CD4-positive, alpha-beta T cell (primary cell): ENCODE data around the gene SCAF1. TPM values are rescaled to one million over a fixed set of nuclear protein-coding genes. Genes with fewer than 3 reads are reported as not detected.

Experiments
- ATAC-seq: fragments of 200-7000 bp; cut with Tn5 transposase; one replicate; pipeline ENCODE4 v1.10.0; 2022; ENCODE audit warnings: mild to moderate bottlenecking; ENCODE audit not compliant: poor library complexity
- CTCF ChIA-PET: fragments of 350-600 bp; sonication (Branson Sonifier 250); formaldehyde crosslinking; loops from one replicate; lab custom pipeline; 2021; ENCODE audit warnings: antibody characterized with exemption, inconsistent platforms; lab: Charles Lee
- POLR2A ChIA-PET: fragments of 350-600 bp; sonication (Branson Sonifier 250); formaldehyde crosslinking; loops from one replicate; lab custom pipeline; 2021; ENCODE audit warnings: antibody characterized with exemption, inconsistent platforms; lab: Charles Lee
- DNase-seq, 14 experiments: peaks; one replicate each; pipeline ENCODE4 v3.0.0-alpha.2; 2013 to 2020; ENCODE audit warnings: mixed read lengths in 2 of 14
- H3K27ac ChIP-seq, 2 donors: one replicate each; pipeline versions ENCODE4 v1.5.1 to v1.7.0; 2013; ENCODE audit warnings: low read length in 2 of 2, low read depth in 1 of 2, mild to moderate bottlenecking in 1 of 2
- H3K27me3 ChIP-seq, 2 experiments: 1 replicate in 1 of 2; 2 replicates in 1 of 2; pipeline versions ENCODE4 v1.6.1 to v1.7.0; 2013; ENCODE audit warnings: low read length in 2 of 2, control low read depth in 1 of 2, mild to moderate bottlenecking in 1 of 2, moderate library complexity in 1 of 2; ENCODE audit not compliant: insufficient read depth in 2 of 2, control insufficient read depth in 1 of 2
- H3K36me3 ChIP-seq: one replicate; pipeline ENCODE4 v1.6.1; 2013; ENCODE audit warnings: low read length, control low read depth; ENCODE audit not compliant: insufficient read depth
- H3K4me1 ChIP-seq: one replicate; pipeline ENCODE4 v1.6.1; 2013; ENCODE audit warnings: low read length, control low read depth; ENCODE audit not compliant: insufficient read depth
- H3K4me3 ChIP-seq: one replicate; pipeline ENCODE4 v1.5.1; 2013; ENCODE audit warnings: mild to moderate bottlenecking, low read length, moderate library complexity
- H3K9me3 ChIP-seq, 2 experiments: 1 replicate in 1 of 2; 2 replicates in 1 of 2; pipeline versions ENCODE4 v1.6.1 to v1.7.0; 2013; ENCODE audit warnings: low read length in 2 of 2, mild to moderate bottlenecking in 2 of 2, control low read depth in 1 of 2, moderate library complexity in 1 of 2; ENCODE audit not compliant: control insufficient read depth in 1 of 2, insufficient read depth in 1 of 2
- H3K27ac Mint-ChIP-seq: one replicate; pipeline ENCODE4 v1.8.0; 2020; ENCODE audit warnings: mixed read lengths
- H3K27me3 Mint-ChIP-seq: one replicate; pipeline ENCODE4 v1.8.0; 2021; ENCODE audit warnings: mixed read lengths
- H3K36me3 Mint-ChIP-seq: one replicate; pipeline ENCODE4 v1.8.0; 2021; ENCODE audit warnings: low read depth, mixed read lengths
- H3K4me1 Mint-ChIP-seq: one replicate; pipeline ENCODE4 v1.8.0; 2021; ENCODE audit warnings: low read depth, mixed read lengths
- H3K4me3 Mint-ChIP-seq: one replicate; pipeline ENCODE4 v1.8.0; 2020; ENCODE audit warnings: mild to moderate bottlenecking, mixed read lengths
- H3K9me3 Mint-ChIP-seq: one replicate; pipeline ENCODE4 v1.8.0; 2020; ENCODE audit warnings: mixed read lengths
- intact Hi-C, 2 experiments: fragments of 100-400 bp; cut with DNase I in 1 of 2; cut with micrococcal nuclease in 1 of 2; formaldehyde crosslinking; loops; one replicate each; pipeline versions ENCODE4 v1.15.1 to v1.9.0; 2023 to 2025; cut with DNase I, micrococcal nuclease
- total RNA-seq, 174 experiments: library from RNA in 2 of 174; stranded (reverse) in 2 of 174; gene quantifications; one replicate each; pipeline ENCODE4 v1.2.3 and lab custom pipeline; 2021 to 2026
- TF ChIP-seq, protein P1 (sequence below): fragments of 200-600 bp; IDR thresholded peaks from one replicate; pipeline ENCODE4 v1.8.0; 2022; ENCODE audit warnings: antibody characterized with exemption, mild to moderate bottlenecking

Gene SCAF1
- total RNA-seq, 2 experiments from 2014 or later = 30.6 to 34.8 TPM

DNA sequence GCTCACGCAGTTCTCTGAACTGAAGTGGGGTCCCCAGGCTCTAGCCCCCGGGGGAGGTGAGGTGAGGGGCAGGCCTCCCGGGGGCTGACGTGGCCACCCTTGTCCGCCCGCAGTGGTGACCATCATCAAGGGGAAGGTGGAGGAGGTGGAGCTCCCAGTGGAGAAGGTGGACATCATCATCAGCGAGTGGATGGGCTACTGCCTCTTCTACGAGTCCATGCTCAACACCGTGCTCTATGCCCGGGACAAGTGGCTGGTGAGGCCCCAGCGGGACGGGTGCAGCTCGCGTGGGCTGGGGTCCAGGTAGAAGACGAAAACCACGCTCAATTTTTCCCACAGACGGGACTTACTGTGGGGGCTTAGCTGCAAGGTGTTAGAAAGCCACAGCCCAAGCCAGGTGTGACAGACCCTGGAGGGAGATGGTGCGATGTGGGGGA lies 41.8 kb downstream of the SCAF1 start:
- Histone ChIP-seq H3K27ac (no peak overlapping the region), H3K4me1 (peaks cover 30% of the 10 kb centered on the region), H3K27me3 (no peaks in the 10 kb centered on the region), H3K9me3 (no peaks in the 10 kb centered on the region), H3K36me3 (peaks cover 63% of the 10 kb centered on the region), H3K4me3 (no peak overlapping the region)
- TF ChIP-seq, protein P1, sequence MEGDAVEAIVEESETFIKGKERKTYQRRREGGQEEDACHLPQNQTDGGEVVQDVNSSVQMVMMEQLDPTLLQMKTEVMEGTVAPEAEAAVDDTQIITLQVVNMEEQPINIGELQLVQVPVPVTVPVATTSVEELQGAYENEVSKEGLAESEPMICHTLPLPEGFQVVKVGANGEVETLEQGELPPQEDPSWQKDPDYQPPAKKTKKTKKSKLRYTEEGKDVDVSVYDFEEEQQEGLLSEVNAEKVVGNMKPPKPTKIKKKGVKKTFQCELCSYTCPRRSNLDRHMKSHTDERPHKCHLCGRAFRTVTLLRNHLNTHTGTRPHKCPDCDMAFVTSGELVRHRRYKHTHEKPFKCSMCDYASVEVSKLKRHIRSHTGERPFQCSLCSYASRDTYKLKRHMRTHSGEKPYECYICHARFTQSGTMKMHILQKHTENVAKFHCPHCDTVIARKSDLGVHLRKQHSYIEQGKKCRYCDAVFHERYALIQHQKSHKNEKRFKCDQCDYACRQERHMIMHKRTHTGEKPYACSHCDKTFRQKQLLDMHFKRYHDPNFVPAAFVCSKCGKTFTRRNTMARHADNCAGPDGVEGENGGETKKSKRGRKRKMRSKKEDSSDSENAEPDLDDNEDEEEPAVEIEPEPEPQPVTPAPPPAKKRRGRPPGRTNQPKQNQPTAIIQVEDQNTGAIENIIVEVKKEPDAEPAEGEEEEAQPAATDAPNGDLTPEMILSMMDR = no peak
- POLR2A ChIA-PET = no interaction called here
- DNase-seq (peak in 1 of 14 experiments; percentile 37), ATAC-seq (no peak)
- Mint-ChIP-seq H3K36me3 (peaks cover 67% of the 10 kb centered on the region), H3K9me3 (no peaks in the 10 kb centered on the region), H3K4me1 (peaks cover 13% of the 10 kb centered on the region), H3K4me3 (no peak overlapping the region), H3K27ac (no peak overlapping the region), H3K27me3 (no peaks in the 10 kb centered on the region)
- intact Hi-C loops = no loop called here
- CTCF ChIA-PET = no interaction called here

DNA sequence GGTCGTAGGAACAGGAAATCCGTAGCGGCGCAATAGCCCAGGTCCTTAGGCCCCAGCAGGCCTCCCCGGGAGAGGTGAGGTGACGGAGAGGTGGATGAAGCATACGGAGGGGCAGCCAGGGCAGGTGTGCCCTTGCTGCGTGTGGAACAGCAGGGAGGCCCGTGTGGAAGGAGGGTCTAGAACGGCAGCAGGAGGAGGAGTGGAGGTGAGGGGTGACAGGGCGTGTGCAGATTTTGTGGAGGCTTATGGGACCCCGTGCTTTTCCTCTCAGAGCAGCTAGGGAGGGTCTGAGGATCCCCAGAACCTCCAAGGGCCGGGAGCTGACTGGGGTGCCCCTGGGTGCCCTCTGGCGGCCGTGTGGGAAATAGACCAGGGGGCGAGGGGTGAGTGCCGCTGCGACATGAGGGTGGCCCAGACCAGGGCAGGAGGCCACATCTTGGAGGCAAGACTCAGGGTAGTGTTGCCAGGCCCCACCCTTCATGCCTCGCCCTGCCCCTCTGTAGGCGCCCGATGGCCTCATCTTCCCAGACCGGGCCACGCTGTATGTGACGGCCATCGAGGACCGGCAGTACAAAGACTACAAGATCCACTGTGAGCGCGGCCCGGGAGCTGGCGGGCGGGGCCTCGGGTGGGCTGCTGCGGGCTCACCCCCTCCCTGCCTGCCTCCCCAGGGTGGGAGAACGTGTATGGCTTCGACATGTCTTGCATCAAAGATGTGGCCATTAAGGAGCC lies 42.4 kb downstream of the SCAF1 start:
- no peak overlapping the region for H3K27ac Mint-ChIP-seq
- no peak overlapping the region for H3K4me3 Mint-ChIP-seq
- intact Hi-C loops = no loop called here
- peaks cover 28% of the 10 kb centered on the region for H3K4me1 ChIP-seq
- H3K9me3 ChIP-seq = no peaks in the 10 kb centered on the region
- H3K27ac ChIP-seq = no peak overlapping the region
- peak in 4 of 14 experiments; percentile 28 to 62 (median 42) for DNase-seq
- H3K4me3 ChIP-seq = no peak overlapping the region
- H3K36me3 Mint-ChIP-seq = peaks cover 71% of the 10 kb centered on the region
- peaks cover 13% of the 10 kb centered on the region for H3K4me1 Mint-ChIP-seq
- no peaks in the 10 kb centered on the region for H3K9me3 Mint-ChIP-seq
- no peak for ATAC-seq
- H3K27me3 Mint-ChIP-seq = no peaks in the 10 kb centered on the region
- CTCF ChIA-PET = no interaction called here
- peaks cover 63% of the 10 kb centered on the region for H3K36me3 ChIP-seq
- POLR2A ChIA-PET = no interaction called here
- TF ChIP-seq, protein P1 = no peak
- H3K27me3 ChIP-seq = no peaks in the 10 kb centered on the region

DNA sequence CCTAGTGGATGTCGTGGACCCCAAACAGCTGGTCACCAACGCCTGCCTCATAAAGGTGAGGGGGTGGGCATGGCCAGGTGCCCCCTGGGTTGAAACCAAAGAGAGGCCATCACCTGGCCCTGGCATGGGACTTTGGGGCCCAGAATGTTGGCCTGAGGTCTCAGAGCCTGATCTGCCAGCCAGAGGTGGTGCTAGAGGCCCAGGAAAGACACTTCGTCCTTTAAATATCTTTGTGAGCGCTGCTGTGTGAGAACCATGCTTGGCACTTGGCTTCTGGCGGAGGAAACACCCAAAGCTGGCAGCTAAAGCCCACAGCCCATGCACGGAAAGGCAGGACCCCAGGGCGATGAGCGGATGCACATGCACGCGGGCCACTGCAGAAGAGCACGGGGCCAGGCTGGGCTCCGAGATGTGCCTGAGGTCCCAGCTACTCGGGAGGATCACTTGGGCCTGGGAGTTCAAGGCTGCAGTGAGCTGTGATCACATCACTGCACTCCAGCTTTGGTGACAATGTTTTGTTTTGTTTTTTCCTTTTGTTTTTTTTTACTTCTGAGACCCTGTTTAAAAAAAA lies 43.1 kb downstream of the SCAF1 start:
- H3K27ac Mint-ChIP-seq = no peak overlapping the region
- H3K4me1 Mint-ChIP-seq = peaks cover 13% of the 10 kb centered on the region
- Histone ChIP-seq H3K27me3 (no peaks in the 10 kb centered on the region), H3K4me3 (no peak overlapping the region), H3K36me3 (peaks cover 61% of the 10 kb centered on the region), H3K4me1 (peaks cover 28% of the 10 kb centered on the region), H3K9me3 (no peaks in the 10 kb centered on the region), H3K27ac (no peak overlapping the region)
- DNase-seq (peak in 1 of 14 experiments; percentile 38), ATAC-seq (no peak)
- no peak overlapping the region for H3K4me3 Mint-ChIP-seq
- POLR2A ChIA-PET = no interaction called here
- no peaks in the 10 kb centered on the region for H3K27me3 Mint-ChIP-seq
- intact Hi-C loops = no loop called here
- CTCF ChIA-PET = no interaction called here
- TF ChIP-seq, protein P1 = no peak
- H3K9me3 Mint-ChIP-seq = no peaks in the 10 kb centered on the region
- peaks cover 71% of the 10 kb centered on the region for H3K36me3 Mint-ChIP-seq
